ENCODE data around the gene LNP1.

Gene LNP1

DNA sequence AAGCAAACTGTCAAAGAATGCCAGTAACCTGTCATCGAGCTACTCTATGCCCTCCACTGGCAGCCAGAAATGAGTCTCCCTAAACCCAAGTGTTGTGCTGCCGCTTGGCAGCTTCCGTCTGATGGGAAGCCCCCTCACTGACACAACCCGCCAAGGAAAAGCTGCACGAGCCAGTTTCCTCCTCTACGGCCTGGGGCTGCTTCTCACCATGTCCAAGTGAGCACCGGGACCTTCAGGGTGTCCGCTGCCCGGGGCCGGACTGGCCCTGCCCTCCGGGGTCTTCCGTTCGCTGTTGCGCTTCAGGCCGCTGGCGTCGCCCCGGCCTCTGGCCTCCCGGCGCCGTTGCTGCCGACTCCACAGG is 940 bp upstream of the LNP1 start:
- no peak for DNase-seq

DNA sequence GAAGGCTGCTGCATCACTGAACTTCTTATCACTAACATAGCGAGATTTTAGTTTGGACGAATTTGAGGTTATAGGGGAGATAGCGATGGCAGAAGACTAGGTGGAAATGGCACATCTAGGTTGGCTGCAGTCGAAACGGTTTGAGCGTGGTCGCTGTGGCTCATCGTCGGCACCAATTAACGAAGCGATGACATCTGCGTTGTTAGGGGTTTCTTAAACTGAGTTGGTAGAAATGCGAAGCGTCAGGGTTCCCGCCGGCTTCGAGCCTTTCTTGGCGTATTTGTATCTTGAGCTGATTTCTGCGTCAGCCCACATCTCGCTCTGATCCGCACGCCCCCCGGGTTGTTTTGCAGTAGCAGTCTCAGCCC is 319 bp downstream of the LNP1 start:
- peak; percentile 56 for DNase-seq

DNA sequence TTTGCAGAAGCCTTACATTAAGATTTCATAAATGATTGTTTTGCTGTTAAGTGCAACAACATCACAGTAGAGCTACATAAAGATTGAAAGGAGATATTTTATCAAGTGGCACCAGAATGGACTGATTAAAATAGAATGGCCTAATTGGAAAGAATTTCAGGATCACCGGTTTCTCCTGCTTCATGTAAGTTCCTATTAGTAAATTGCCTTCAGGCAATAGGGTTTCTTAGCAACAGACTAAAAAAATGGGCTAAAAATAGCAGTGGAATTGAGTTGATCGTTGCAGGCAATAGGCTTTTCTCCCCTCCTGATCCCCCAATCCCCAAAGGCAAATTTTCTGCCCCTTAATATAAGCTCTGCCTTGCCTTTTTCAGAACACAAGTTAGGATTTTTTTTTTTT is 917 bp downstream of the LNP1 start:
- peak; percentile 56 for DNase-seq

DNA sequence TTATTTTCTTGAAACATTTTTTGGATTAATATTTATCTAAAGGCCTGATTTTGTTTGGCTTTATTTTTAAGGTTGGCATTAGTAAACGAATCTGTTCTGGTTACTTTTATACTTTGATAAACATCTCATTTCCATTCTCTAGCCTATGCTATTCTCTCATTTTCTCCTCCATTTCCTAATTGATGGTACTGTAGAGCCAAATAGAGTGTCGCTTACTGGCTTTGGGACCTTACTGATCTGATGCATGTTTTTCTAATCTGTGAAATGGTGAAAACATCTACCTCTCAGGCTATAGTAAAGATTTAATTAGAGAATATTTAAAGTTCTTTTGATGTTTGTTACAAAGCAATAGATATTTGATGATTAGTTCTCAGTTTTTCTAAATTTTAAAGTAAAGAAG is 1.6 kb downstream of the LNP1 start:
- DNase-seq = no peak

DNA sequence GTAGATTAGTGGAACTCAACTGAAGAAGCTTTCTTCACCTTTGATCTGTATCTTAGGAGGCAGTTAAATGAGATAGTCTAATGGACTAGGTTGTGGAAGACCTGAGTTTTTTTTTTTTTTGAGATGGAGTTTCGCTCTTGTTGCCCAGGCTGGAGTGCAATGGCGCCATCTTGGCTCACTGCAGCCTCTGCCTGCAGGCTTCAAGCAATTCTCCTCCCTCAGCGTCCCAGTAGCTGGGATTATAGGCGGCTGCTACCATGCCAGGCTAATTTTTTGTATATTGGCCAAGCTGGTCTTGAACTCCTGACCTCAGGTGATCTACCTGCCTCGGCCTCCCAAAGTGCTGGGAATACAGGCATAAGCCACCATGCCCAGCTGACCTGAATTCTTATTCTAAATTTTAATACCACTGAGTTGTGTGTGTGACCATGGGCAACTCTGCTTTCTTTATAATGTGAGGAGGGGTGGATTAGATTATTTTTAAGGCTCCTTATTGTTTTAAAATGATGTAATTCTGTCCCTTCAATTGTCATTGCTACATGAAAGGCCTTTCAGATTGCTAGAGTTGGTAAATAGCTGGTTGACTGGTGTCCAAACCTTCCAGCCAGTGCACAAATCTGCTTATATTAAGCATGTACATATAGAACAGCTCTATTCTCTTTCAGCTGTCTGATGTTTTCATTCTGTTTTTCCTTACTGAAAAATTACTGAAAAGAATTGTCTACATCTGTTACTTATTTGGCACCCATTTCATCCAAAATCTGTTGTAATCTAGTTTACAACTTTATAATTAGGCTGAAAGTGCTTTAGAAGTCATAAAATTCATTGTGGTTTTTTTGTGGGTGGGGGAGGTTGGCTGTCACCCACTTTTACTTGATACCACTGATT is 2.3 kb downstream of the LNP1 start:
- peak; percentile 49 for DNase-seq

DNA sequence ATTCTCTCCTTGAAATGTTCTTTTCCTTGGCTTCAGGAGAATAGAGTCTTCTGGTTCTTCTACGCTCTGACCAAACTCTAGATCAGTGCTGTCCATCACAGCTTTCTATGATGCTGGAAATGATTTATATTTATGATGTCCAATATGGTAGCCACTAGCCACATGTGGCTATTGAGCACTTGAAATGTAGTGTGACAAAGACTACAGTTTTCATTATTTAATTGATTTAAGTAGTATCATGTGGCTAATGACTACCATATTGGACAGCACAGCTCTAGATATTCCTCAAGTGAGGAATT is 2.9 kb downstream of the LNP1 start:
- DNase-seq = no peak

DNA sequence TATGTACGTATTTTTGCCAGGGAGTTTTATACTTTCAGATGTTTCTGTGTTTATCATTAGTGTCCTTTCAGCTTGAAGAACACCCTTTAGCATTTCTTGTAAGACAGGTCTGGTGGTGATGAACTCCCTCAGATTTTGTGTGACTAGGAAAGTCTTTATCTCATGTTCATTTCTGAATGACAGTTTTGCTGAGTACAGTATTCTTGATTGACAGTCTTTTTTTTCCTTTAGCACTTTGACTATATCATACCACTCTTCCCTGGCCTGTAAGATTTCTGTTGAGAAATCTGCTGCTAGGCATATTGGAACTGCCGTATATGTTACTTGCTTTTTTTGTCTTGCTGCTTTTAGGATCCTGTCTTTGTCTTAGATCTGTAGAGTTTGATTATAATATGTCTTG is 5.8 kb downstream of the LNP1 start:
- no peak for DNase-seq

DNA sequence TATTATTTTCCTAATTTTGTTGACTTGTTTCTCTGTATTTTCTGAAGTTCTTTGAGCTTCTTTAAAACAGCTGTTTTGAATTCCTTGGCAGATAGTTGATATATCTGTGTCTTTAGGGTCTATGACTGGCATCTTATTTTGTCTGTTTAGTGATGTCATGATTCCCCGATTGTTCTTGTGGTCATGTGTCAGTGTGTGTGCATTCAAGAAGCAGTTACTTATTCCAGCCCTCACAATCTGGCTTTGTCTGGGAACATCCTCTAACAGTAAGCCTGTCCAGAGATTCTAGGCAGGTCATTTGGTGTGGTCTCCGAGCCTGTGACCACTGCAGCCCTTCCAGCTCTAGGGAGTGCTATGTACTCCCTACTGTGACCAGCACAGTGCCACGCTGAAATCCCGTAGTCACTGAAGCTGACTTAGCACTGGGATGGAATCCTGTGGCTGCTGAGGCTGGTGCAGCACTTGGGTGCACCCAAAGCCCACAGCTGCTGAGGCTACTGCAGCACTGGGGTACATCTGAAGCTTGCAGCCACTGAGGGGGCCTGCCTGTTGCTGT is 6.7 kb downstream of the LNP1 start:
- DNase-seq = no peak

DNA sequence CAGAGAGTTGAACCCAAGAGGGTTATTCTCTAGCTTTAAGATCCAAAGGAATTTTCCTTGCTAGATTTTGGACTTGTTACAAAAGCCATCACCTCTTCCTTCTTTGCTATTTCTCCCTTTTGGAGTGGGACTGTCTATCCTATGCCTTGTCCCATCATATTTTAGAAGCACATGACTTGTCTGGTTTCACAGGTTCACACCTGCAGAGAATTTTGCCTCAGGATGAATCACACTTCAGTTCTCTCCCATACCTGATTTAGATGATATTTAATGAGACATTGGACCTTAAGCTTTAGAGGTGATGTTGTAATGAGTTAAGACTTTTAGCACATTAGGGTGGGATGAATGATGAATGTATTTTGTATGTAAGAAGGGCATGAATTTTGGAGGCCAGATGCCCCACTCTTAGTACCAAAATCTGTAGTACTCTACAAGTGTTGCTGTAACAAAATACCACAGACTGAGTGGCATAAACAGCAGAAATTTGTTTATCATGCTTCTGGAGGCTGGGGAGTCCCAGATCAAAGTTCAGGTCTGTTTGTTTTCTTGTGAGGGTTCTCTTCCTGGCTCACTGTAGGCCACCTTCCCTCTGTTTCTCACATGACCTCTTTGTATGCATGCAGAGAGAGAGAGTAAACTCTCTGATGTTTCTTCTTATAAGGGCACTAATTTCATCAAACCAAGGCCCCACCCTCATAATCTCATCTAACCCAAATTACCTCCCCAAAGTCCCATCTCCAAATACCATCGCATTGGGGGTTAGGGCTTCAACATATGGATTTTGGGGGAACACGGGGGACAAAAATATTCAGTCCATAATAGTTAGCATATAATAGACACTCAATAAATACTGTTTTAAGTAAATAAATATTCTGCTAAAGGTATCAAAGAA is 10.0 kb downstream of the LNP1 start:
- no peak for DNase-seq

DNA sequence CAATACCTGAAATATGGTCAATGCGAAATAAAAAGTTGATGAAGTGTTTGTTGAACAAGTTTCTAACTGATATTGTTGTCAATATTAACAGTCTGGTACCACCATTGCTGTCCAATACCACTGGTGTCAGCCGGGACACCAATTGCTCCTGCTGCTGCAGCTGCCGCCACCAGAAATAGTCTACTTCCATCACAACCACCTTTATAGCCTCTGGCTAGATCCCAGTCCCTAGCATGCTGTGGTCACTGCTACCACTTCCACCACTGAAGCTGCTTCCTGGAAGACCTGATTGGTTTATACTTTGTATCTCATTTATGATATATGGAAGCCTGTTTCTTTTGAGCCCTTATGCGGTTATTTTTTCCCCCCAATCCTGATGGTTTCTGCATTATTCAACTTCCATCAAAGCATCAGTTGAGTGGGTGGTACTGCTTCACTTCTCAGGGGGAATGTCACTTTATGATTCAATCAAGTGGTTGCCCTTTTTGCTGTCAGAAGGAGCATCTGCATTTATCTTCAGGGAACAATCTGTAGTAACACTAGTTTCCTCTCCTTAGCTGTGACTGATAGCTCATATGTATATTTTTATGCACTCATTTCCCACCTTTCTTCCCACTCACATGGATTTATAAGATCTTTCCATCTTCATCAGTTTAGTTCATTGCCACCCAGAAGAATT is 11.7 kb downstream of the LNP1 start:
- no peak for DNase-seq

DNA sequence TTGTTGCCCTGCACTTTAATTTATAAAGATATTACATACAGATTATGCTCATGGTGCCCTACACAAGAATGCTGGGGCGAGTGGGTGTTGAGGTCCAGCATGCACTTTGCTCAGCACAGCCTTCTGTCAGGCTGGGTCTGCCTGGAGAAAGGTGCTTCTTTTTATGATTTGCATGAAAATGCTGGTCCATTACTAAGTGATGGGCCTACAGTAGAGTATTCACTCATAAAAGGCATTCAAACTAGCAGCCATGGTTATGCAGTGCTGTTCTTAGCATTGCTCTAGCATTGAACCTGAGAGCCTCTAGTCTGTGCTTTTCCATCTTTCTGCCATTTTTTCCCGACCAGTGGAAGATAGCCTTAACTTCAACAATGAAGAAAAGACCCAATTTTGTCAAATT is 12.3 kb downstream of the LNP1 start:
- DNase-seq = no peak

DNA sequence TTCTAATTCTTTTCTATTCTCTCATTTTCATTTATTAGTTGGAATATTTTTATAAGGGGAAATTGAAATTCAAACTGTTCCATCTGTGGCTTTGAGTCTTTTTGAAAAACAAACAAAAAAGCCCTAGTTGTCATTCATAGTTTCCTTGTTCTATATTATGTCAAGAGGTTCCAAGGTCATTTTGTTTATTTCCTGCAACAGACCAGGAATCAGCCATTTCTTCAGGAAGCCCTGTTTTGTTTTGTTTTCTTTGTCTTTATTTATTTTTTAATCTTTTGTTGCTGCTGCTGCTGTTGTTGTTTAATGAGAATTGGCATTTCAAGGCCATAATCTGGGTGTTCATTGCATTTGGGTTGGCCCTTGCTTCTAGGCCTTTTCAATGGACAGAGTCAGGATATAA is 14.8 kb downstream of the LNP1 start:
- DNase-seq = no peak

DNA sequence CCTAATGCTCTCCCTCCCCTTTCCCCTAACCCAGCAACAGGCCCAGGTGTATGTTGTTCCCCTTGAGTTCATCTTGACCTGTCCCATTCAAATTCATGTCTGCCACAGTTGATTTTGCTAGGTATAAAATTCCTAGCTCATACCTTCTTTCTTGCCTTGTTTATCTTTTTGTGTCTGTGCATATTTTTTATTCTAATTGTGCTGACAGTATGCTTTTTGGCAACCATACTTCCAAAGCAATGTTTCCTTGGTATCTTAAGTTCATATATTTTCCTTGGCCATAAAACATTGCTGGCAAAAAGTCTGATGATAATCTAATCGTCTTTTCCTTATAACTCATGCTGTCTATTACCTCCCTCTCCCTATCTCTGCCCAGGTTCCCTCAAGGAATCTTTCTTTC is 15.5 kb downstream of the LNP1 start:
- DNase-seq = no peak

DNA sequence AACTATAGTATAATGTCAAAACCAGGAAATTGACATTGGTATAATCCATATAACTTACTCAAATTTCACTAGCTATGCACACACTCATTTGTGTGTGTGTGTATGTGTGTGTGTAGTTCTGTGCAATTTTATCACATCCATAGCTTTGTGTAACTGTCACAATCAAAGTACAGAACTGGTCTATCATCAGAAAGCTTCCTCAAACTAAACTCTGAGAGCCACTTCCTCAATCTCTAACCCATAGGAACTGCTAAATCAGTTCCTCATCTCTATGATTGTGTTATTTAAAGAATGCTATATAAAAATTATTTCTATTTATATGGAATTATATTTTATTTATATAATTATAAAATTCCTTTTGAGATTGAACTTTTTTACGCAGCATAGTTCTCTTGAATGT is 18.1 kb downstream of the LNP1 start:
- DNase-seq = no peak

DNA sequence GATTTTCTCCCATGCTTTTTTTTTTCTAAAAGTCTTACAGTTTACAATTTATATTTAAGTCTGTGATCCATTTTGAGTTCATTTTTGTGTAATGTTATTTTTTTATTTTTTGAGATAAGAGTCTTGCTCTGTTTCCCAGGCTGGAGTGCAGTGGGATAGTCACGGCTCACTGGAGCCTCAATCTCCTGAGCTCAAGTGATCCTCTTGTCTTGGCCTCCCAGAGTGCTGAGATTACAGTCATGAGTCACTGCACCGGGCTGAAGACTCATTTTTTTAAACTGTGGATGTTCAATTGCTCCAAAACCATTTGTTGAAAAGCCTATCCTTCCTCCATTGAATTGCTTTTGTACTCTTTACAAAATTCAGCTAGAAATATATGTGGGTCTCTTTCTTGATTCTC is 19.5 kb downstream of the LNP1 start:
- no peak for DNase-seq

DNA sequence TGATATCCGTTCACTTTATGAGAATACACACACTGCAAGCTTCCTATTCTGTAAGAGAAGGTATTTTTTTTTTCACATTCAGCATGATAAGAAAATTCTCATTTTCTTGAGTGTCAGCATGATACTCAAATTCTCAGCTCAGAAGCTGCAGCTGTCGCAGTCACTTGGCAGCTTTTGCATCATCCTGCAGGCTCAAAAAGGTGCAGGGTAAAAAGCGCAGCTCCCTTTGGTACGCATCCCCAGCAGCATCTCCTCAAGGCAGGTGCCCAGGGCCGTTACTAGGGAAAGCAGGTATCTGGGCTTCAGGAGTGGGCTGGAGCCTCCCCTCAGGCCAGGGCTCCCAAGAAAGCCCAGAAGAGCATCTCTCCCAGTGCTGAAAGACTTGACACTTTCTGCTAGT is 22.3 kb downstream of the LNP1 start:
- DNase-seq = no peak

DNA sequence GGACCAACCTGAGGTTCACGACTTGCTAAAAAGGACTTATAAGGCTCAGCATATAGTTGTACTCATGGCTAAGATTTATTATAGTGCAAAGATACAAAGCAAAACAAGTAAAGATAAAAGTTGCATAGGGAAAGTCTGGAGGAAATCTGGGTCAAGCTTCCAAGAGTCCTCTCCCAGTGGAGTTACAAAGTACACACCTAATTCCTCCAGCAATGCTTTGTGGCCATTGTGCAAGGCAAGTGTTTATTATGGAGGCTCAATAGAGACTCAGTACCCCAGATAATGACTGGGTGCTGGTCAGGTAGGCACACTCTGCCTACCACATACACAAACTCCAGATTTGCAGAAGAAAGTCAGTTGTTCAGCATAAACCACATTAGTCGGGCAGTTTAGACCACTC is 22.9 kb downstream of the LNP1 start:
- no peak for DNase-seq

DNA sequence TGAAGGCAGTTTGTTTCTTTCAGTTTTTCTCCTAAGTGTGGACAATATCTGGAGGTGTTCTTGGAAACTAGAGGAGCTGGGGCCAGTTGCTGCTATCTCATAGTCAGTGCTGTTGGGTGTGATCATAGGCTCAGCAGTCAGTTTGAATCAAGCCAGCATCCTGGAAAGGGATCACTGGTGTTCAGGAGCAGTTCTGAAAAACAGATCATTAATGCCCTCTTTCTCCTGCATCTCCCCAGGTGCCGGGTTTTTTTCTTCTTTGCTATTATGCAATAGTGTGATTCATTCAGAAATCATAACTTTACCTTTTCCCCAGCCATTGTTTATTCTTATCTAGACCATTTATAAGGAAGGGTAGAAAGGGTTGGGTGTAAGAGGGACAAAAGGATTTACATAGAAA is 24.0 kb downstream of the LNP1 start:
- no peak for DNase-seq

DNA sequence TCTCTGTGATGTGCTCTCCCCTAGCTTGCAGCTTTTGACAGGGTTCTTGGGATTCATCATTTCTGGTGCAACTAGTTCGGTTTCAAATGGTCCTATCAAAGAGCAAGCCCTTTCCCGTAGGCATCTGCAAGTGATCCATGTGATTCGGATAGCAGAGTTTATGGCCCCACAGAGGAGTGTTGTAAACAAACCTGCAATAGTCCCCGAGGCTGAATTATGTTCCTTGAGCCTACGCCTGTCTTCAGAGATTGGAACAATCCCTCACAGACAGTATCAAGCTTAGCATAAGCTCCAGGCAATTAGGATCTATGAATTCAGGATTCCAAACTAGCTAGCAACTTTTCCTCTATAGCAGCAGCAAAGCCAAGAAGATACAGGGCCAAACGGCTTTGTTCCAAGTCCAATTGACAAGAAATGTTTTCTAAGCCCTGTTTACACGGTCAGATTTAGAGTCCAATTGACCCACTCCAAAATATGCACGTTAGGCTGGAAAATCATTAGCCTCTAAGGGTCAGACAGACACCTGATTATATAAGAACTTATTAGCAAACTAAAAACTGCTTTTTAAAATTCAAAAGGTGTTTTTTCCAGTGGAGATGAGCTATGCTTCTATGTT is 24.8 kb downstream of the LNP1 start:
- DNase-seq = no peak

DNA sequence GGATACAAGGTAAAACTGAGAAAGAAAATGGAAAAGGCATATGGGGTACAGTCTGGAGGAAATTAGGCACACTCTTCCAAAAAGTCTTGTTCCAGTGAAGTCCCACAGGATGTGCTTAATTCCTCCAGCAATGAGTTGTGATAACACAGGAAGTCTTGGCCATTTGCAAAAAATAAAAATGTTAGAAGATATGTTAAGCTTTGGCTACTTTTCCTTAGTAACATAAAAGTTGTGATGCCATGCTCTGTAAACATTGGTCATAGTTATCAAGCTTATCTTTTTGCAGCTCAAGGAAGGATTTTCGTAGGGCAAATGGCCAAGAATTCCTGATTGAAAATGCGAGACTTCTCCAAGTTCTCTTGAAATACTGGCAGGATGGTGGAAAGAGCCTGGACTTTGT is 26.4 kb downstream of the LNP1 start:
- no peak for DNase-seq

DNA sequence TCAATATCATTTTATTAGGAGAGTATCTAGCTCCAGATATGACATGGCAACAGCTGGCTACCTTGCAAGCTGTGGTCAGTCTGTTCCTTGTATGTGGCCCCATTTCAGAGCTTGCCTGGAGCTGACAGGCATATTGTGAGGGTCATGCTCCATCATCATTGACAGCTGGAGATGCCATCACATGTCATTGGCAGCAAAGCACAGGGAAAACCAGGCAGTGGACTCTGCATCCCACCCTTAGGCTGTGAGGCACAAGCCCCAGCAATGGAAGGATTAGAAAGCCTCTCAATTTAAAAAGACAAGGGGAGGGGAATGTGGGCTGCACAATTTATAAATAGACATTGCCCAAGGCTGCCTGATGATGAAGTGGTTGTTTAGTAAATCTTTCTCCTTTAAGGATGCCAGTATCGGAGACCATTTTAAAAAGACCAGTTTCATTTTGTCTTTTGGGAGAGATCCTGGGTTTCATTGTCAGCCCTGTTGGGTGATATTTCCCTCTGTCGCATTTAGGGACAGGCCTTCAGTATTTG is 27.9 kb downstream of the LNP1 start:
- DNase-seq = no peak

DNA sequence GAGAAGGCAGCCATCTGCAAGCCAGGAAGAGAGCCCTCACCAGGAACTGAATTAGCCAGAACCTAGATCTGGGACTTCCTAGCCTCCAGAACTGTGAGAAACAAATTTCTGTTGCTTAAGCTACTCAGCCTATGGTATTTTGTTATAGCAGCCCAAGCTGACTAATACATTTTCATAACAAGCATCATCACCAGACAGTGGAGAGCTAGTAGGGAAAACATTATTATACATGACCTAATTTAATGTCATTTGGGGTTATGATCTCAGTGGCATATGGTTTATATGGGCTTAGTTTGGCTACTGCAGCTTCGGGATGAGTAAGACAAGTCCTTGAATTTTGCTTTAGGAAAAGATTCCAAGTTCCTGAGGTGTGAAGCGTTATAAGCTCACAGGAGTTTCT is 35.6 kb downstream of the LNP1 start:
- peak; percentile 35 for DNase-seq
